Astrocyte (in vitro differentiated cells and primary cell): ENCODE data around the gene PXN.

ENCODE experiments used
- CTCF ChIP-seq: IDR thresholded peaks from 2 replicates; pipeline ENCODE4 v1.5.1; 2011; ENCODE audit warnings: low read depth, mild to moderate bottlenecking, inconsistent platforms, low read length, moderate library complexity; ENCODE audit not compliant: insufficient read depth
- EZH2 ChIP-seq: IDR thresholded peaks from 2 replicates; pipeline ENCODE4 v1.6.1; 2012; ENCODE audit warnings: mild to moderate bottlenecking, low read length, inconsistent platforms; ENCODE audit not compliant: insufficient read depth

GRCh38 chr12:120221576-120221900 lies 44.0 kb downstream of the PXN start:
- TF ChIP-seq CTCF (no peak), EZH2 (no peak)
